Naive thymus-derived CD8-positive, alpha-beta T cell (primary cell): ENCODE results near the gene PAQR3. TPM values are rescaled to one million over a fixed set of nuclear protein-coding genes. Genes with fewer than 3 reads are reported as not detected.

Source experiments
- ATAC-seq, 2 donors: fragments of 150-1000 bp; cut with Tn5 transposase in 1 of 2; sonication (Bioruptor Pico), chemical (Tn5 transposase) in 1 of 2; 1 replicate in 1 of 2; 2 replicates in 1 of 2; pipeline ENCODE4 v1.10.0; 2021; ENCODE audit warnings: mild to moderate bottlenecking in 2 of 2, moderate library complexity in 2 of 2
- POLR2A ChIA-PET: fragments of 350-600 bp; sonication (Branson Sonifier 250); formaldehyde crosslinking; loops from one replicate; lab custom pipeline; 2021; ENCODE audit warnings: antibody characterized with exemption; lab: Charles Lee
- DNase-seq, 10 donors: peaks; one replicate each; pipeline versions ENCODE4 v3.0.0 to v3.0.0-alpha.2; 2020 to 2022
- H3K27ac Mint-ChIP-seq, 10 donors: one replicate each; pipeline ENCODE4 v1.8.0; 2020 to 2022; ENCODE audit warnings: mild to moderate bottlenecking in 10 of 10, mixed read lengths in 10 of 10, moderate library complexity in 4 of 10, inconsistent platforms in 1 of 10
- H3K27me3 Mint-ChIP-seq, 5 donors: one replicate each; pipeline ENCODE4 v1.8.0; 2021 to 2022; ENCODE audit warnings: mixed read lengths in 5 of 5
- H3K36me3 Mint-ChIP-seq, 3 donors: one replicate each; pipeline ENCODE4 v1.8.0; 2020 to 2022; ENCODE audit warnings: mixed read lengths in 3 of 3, mild to moderate bottlenecking in 2 of 3, inconsistent platforms in 1 of 3
- H3K4me1 Mint-ChIP-seq, 4 donors: one replicate each; pipeline ENCODE4 v1.8.0; 2021 to 2022; ENCODE audit warnings: mixed read lengths in 4 of 4
- H3K4me3 Mint-ChIP-seq, 10 donors: one replicate each; pipeline ENCODE4 v1.8.0; 2020 to 2022; ENCODE audit warnings: mild to moderate bottlenecking in 10 of 10, mixed read lengths in 10 of 10, moderate library complexity in 6 of 10, inconsistent platforms in 1 of 10
- H3K9me3 Mint-ChIP-seq, 9 donors: one replicate each; pipeline ENCODE4 v1.8.0; 2020 to 2022; ENCODE audit warnings: mixed read lengths in 9 of 9, mild to moderate bottlenecking in 3 of 9, inconsistent platforms in 1 of 9, moderate library complexity in 1 of 9
- polyA plus RNA-seq, 3 donors: library from polyadenylated mRNA; unstranded; fragments of 300-500 nt; fragmentation: Illumina TruSeq; gene quantifications; one replicate each; pipeline ENCODE4 v1.2.3, GENCODE V29; 2021
- total RNA-seq, 8 experiments: library from RNA in 2 of 8; stranded (reverse) in 2 of 8; gene quantifications; one replicate each; pipeline ENCODE4 v1.2.3 and lab custom pipeline; 2021 to 2026

Gene PAQR3
- total and polyA plus RNA-seq, 5 experiments from 2014 or later: 3.4 to 12.9 (median 9.1) TPM

DNA sequence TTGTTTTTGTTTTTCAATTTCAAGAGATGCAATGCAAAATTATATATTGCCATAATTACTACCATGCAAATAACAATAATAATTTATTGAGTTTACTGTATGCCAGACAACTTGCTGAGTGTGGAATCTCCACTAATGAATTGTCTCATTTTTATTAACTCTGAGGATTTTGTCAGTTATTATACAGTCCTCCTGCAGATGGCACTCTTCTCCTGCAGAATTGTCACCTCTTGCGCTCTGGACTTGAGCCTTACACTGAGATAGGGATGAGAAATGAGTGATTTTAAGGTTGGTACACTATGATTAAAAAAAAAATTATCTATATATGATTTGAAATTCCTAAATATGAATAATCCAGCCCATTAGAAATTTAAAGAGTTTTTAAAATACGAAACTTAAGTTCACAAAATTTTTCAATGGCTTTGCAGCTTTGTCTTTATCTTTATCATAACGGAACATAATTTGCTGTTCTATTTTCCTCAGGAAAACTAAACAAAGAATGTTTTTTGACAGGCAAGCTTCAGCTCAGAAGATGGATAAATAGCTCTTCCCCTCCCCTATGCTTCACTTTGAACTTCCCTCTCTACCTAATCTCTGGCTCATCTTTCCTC lies 12.7 kb upstream of the PAQR3 start:
- POLR2A ChIA-PET: interaction anchor here (1.3 kb wide), 1 partner anchor 12 kb away, joined by 7 read pairs; the partner anchor contains the start of gene PAQR3
- no peaks in the 10 kb centered on the region for H3K9me3 Mint-ChIP-seq
- H3K4me3 Mint-ChIP-seq: no peak overlapping the region
- DNase-seq (peak in 6 of 10 donors; percentile 11 to 48 (median 34)), ATAC-seq (peak; percentile 46 to 50)
- no peak overlapping the region for H3K27ac Mint-ChIP-seq
- no peaks in the 10 kb centered on the region for H3K36me3 Mint-ChIP-seq
- H3K27me3 Mint-ChIP-seq: peaks cover 5 to 28% (median 12%) of the 10 kb centered on the region in 5 donors
- H3K4me1 Mint-ChIP-seq: no peaks in the 10 kb centered on the region

DNA sequence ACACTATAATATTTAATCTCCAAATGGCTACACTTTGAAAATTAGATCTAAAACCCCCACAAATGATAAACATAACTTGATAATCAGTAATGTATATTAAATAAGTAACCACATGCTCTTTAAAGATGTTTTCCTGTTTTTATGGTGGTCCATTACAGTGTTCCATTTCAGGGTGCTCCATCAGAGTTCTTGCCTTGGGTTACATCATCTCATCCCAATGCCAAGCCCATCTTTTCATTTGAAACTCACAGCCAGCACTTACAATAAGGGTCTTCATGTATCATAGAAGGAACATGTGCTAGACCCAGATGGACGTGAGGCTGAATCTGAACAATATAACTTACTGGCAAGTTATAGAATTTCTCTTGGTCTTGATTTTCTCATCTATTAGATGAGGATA lies 10.5 kb upstream of the PAQR3 start:
- Mint-ChIP-seq H3K4me1 (no peaks in the 10 kb centered on the region), H3K9me3 (no peaks in the 10 kb centered on the region), H3K27me3 (peaks cover 10 to 31% (median 20%) of the 10 kb centered on the region in 5 donors)

DNA sequence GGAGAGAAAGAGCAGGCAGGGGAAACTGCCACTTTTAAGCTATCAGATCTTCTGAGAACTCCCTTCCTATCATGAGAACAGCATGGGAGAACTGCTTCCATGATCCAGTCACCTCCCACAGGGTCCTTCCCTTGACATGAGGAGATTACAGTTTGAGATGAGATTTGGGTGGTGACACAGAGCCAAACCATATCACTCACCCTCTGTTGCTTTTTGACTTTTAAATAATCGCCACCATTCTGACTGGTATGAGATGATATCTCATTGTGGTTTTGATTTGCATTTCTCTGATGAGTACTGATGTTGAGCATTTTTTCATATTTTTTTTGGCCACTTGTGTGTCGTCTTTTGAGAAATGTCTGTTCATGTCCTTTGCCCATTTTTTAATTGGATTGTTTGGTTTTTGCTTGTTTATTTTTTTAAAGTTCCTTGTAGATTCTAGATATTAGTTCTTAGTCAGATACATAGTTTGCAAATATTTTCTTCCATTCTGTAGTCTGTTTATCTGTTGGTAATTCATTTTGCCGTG lies 6.5 kb upstream of the PAQR3 start:
- Mint-ChIP-seq H3K4me3 (no peak overlapping the region), H3K27me3 (peaks cover 12 to 39% (median 22%) of the 10 kb centered on the region in 5 donors), H3K27ac (no peak overlapping the region), H3K9me3 (no peaks in the 10 kb centered on the region), H3K36me3 (no peaks in the 10 kb centered on the region), H3K4me1 (no peaks in the 10 kb centered on the region)
- POLR2A ChIA-PET: no interaction called here
- DNase-seq (no peak), ATAC-seq (no peak)

More for the DNA sequence above, 10.5 kb upstream of the PAQR3 start:
- H3K27ac Mint-ChIP-seq: no peak overlapping the region
- no peak overlapping the region for H3K4me3 Mint-ChIP-seq
- H3K36me3 Mint-ChIP-seq: no peaks in the 10 kb centered on the region
- no peak for ATAC-seq
- DNase-seq: no peak
- POLR2A ChIA-PET: no interaction called here

- Mint-ChIP-seq H3K4me1 (peaks cover 0 to 6% (median 3%) of the 10 kb centered on the region in 4 donors), H3K36me3 (no peaks in the 10 kb centered on the region), H3K27ac (no peak overlapping the region), H3K4me3 (no peak overlapping the region), H3K9me3 (no peaks in the 10 kb centered on the region), H3K27me3 (peaks cover 14 to 39% (median 22%) of the 10 kb centered on the region in 5 donors)
- ATAC-seq (no peak), DNase-seq (no peak)
- POLR2A ChIA-PET: no interaction called here
These were observed 5.1 kb upstream of the PAQR3 start for GRCh38 chr4:78944381-78944780.

- POLR2A ChIA-PET: no interaction called here
- H3K4me3 Mint-ChIP-seq: no peak overlapping the region
- peak overlapping the region in 1 of 10 donors; percentile 6 for H3K27ac Mint-ChIP-seq
- H3K4me1 Mint-ChIP-seq: peaks cover 14 to 35% (median 30%) of the 10 kb centered on the region in 4 donors
- ATAC-seq: no peak
- no peaks in the 10 kb centered on the region for H3K9me3 Mint-ChIP-seq
- DNase-seq: no peak
- H3K36me3 Mint-ChIP-seq: no peaks in the 10 kb centered on the region
- peaks cover 0 to 21% (median 8%) of the 10 kb centered on the region in 5 donors for H3K27me3 Mint-ChIP-seq
These were observed 1.5 kb upstream of the PAQR3 start for GRCh38 chr4:78940752-78941151.

GRCh38 chr4:78939667-78940008 lies 400 bp upstream of the PAQR3 start:
- peaks cover 0 to 18% (median 7%) of the 10 kb centered on the region in 5 donors for H3K27me3 Mint-ChIP-seq
- H3K4me3 Mint-ChIP-seq: peak overlapping the region; percentile 79 to 94 (median 88)
- ATAC-seq: peak; percentile 18 to 31
- H3K36me3 Mint-ChIP-seq: peaks cover 0 to 3% (median 0%) of the 10 kb centered on the region in 3 donors
- POLR2A ChIA-PET: interaction anchor here (0.6 to 1.2 kb wide), 4 partner anchors 12 to 1213 kb away, joined by 3 to 7 read pairs (median 4); no protein-coding TSS in a partner anchor
- no peak for DNase-seq
- no peaks in the 10 kb centered on the region for H3K9me3 Mint-ChIP-seq
- peaks cover 16 to 40% (median 37%) of the 10 kb centered on the region in 4 donors for H3K4me1 Mint-ChIP-seq
- H3K27ac Mint-ChIP-seq: peak overlapping the region; percentile 30 to 93 (median 84)

DNA sequence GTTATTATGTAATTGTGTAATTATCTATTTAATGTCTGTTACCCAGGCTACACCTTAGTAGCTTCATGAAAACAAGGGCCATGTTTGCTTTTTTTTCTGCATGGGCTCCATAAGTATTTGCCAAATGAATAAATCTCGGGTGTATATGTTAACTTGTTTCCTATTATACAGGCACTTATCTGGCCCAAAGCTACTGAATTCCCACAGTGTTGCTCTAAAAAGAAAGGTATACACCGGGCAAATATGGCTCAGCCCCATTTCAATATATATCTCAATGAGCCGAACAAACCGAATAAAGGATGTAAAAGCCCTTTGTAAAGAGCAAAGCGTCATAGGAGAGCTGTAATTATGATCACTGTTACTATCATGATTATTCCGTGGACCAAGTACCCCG lies 767 bp downstream of the PAQR3 start:
- Mint-ChIP-seq H3K27me3 (peaks cover 0 to 7% (median 4%) of the 10 kb centered on the region in 5 donors), H3K27ac (peak overlapping the region; percentile 78 to 98 (median 93)), H3K4me3 (peak overlapping the region; percentile 91 to 100 (median 97)), H3K4me1 (peaks cover 16 to 48% (median 37%) of the 10 kb centered on the region in 4 donors), H3K9me3 (no peaks in the 10 kb centered on the region), H3K36me3 (peaks cover 0 to 10% (median 0%) of the 10 kb centered on the region in 3 donors)
- ATAC-seq (peak; percentile 3 to 5), DNase-seq (peak in 2 of 10 donors; percentile 17 to 27)
- POLR2A ChIA-PET: interaction anchor here (1.0 to 1.2 kb wide), 2 partner anchors 15 to 162 kb away, joined by 5 read pairs; partner anchors contain the start of gene BMP2K

DNA sequence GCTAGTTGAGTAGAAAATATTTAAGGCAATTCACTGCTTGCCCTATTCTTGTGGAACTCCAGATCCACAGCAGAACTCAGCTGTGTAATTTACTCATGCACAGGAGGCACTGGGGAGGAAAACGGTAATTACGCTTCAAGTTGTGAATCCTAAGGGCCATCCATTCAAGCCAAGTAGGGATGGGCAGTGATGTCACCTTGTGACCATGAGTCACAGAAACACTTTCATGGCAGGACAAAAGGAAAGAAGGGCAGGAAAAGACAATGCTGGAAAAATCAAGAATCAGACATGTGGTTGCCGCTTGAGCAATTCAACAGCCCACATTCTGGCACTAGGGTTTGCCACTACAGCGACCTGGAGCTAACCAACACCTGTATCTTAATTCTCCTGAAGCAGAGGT lies 1.4 kb downstream of the PAQR3 start:
- Mint-ChIP-seq H3K9me3 (no peaks in the 10 kb centered on the region), H3K27ac (peak overlapping the region in 5 of 10 donors; percentile 21 to 88 (median 49)), H3K4me3 (peak overlapping the region; percentile 6 to 97 (median 62))

DNA sequence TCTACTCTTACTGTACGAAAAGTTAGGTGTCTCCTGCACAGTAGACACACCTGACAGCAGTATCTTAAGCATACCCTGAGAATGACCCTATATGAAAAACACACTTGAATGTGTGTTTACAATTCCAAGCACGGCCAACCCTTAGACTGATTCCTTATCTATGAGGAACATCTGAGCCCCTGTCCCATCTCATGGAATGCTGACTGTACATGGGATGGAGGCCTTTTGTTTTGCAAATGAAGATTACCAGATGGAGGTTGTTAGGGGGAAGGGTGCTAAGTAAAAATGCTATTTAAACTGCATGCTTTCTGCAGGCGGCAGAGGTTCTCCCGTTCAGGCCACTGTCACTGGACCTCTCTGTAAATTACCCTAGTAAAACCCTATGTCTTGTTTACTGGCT lies 2.2 kb downstream of the PAQR3 start:
- POLR2A ChIA-PET: no interaction called here
- ATAC-seq: no peak
- peaks cover 0 to 3% (median 0%) of the 10 kb centered on the region in 5 donors for H3K27me3 Mint-ChIP-seq
- no peak for DNase-seq
- peak overlapping the region in 2 of 10 donors; percentile 16 to 55 for H3K4me3 Mint-ChIP-seq
- H3K36me3 Mint-ChIP-seq: peaks cover 0 to 22% (median 1%) of the 10 kb centered on the region in 3 donors
- peak overlapping the region in 3 of 10 donors; percentile 24 to 88 (median 57) for H3K27ac Mint-ChIP-seq
- H3K4me1 Mint-ChIP-seq: peaks cover 22 to 48% (median 38%) of the 10 kb centered on the region in 4 donors
- no peaks in the 10 kb centered on the region for H3K9me3 Mint-ChIP-seq

More for the DNA sequence above, 1.4 kb downstream of the PAQR3 start:
- ATAC-seq (no peak), DNase-seq (no peak)
- H3K27me3 Mint-ChIP-seq: peaks cover 0 to 4% (median 2%) of the 10 kb centered on the region in 5 donors
- peaks cover 0 to 15% (median 0%) of the 10 kb centered on the region in 3 donors for H3K36me3 Mint-ChIP-seq
- POLR2A ChIA-PET: interaction anchor here (1.0 kb wide), 1 partner anchor 161 kb away, joined by 5 read pairs; the partner anchor contains the start of gene BMP2K
- H3K4me1 Mint-ChIP-seq: peaks cover 19 to 48% (median 38%) of the 10 kb centered on the region in 4 donors

DNA sequence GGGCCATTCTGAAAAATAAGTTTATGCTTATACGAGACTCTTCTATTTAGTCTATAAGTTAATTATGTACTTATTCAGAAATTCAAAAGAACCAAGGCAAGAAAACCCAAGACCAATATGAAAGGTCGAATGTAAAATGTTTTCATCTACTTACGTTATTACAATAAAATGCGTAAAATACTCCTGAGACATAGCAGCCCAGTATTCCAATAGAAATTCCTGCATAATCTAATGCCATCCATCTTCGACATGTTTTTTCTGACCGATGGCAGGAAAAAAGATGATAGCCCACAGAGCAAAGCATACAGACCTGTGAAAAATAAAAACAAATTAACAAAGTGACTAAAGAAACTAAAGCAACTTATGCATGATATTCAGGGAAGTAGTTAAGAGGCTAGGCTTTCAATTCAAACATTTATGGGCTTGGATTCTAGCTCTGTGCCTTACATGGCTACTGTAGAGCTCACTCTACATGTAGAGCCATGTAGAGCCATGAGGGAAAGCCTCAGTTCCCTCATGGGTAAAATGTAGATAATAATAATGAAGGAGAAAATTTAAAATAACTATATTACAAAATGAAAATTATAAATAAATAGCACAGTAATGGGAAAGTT lies 9.1 kb downstream of the PAQR3 start:
- H3K36me3 Mint-ChIP-seq: peaks cover 6 to 74% (median 20%) of the 10 kb centered on the region in 3 donors
- no peak for ATAC-seq
- no peak overlapping the region for H3K4me3 Mint-ChIP-seq
- peaks cover 0 to 21% (median 10%) of the 10 kb centered on the region in 4 donors for H3K4me1 Mint-ChIP-seq
- H3K27me3 Mint-ChIP-seq: no peaks in the 10 kb centered on the region
- H3K27ac Mint-ChIP-seq: no peak overlapping the region
- no peaks in the 10 kb centered on the region for H3K9me3 Mint-ChIP-seq
- no peak for DNase-seq
- POLR2A ChIA-PET: no interaction called here

DNA sequence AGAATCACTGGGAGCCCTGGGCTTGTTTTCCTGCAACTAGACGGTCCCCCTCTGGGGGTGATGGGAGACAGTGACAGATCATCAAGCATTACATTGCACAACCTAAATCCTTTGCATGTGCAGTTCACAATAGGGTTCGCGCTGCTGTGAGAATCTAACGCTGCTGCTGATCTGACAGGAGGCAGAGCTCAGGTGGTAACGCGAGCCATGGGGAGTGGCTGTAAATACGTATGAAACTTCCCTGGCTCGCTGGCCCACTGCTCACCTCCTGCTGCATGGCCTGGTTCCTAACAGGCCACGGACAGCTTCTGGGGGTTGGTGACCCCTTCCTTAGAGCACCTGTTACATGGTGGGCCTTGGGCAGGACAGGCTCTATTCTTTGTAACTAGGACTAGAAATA lies 10.4 kb downstream of the PAQR3 start:
- H3K36me3 Mint-ChIP-seq: peaks cover 6 to 75% (median 27%) of the 10 kb centered on the region in 3 donors
- peaks cover 0 to 10% (median 8%) of the 10 kb centered on the region in 4 donors for H3K4me1 Mint-ChIP-seq
- DNase-seq (no peak), ATAC-seq (no peak)
- no peaks in the 10 kb centered on the region for H3K9me3 Mint-ChIP-seq
- no peak overlapping the region for H3K27ac Mint-ChIP-seq
- H3K27me3 Mint-ChIP-seq: no peaks in the 10 kb centered on the region
- POLR2A ChIA-PET: no interaction called here
- no peak overlapping the region for H3K4me3 Mint-ChIP-seq

- Mint-ChIP-seq H3K4me3 (no peak overlapping the region), H3K36me3 (peaks cover 6 to 78% (median 36%) of the 10 kb centered on the region in 3 donors), H3K27ac (no peak overlapping the region), H3K27me3 (no peaks in the 10 kb centered on the region), H3K9me3 (no peaks in the 10 kb centered on the region), H3K4me1 (peaks cover 0 to 8% (median 4%) of the 10 kb centered on the region in 4 donors)
- POLR2A ChIA-PET: interaction anchor here (0.5 kb wide), 1 partner anchor 1160 kb away, joined by 3 read pairs; no protein-coding TSS in a partner anchor
- DNase-seq (no peak), ATAC-seq (no peak)
These were observed 12.4 kb downstream of the PAQR3 start for GRCh38 chr4:78926826-78927225.
